Left lung (tissue), 10 donors: Measurements from ENCODE around the gene CCNO. TPM values are rescaled to one million over a fixed set of nuclear protein-coding genes. Genes with fewer than 3 reads are reported as not detected.

Experiments used
- ATAC-seq: fragments of 200-7000 bp; cut with Tn5 transposase; one replicate; pipeline ENCODE4 v1.9.1; 2020; ENCODE audit warnings: moderate library complexity
- DNase-seq, 4 donors: peaks; one replicate each; pipeline ENCODE4 v3.0.0-alpha.2; 2013 to 2020
- H3K27ac ChIP-seq, 2 donors: fragments of 200-600 bp; sonication (generic) in 1 of 2; one replicate each; pipeline versions ENCODE4 v1.5.0 to v1.8.0; 2020 to 2021
- H3K27me3 ChIP-seq, 2 donors: fragments of 200-600 bp; sonication (generic) in 1 of 2; one replicate each; pipeline versions ENCODE4 v1.5.0 to v1.8.0; 2020 to 2021
- H3K36me3 ChIP-seq, 2 donors: fragments of 200-600 bp; sonication (generic) in 1 of 2; one replicate each; pipeline versions ENCODE4 v1.5.0 to v1.8.0; 2020 to 2021
- H3K4me1 ChIP-seq, 2 donors: fragments of 200-600 bp; one replicate each; pipeline ENCODE4 v1.8.0; 2021
- H3K4me3 ChIP-seq, 2 donors: fragments of 200-600 bp; sonication (generic) in 1 of 2; one replicate each; pipeline versions ENCODE4 v1.5.0 to v1.8.0; 2020 to 2021; ENCODE audit warnings: mild to moderate bottlenecking in 1 of 2
- H3K9me3 ChIP-seq, 2 donors: fragments of 200-600 bp; sonication (generic) in 1 of 2; one replicate each; pipeline versions ENCODE4 v1.5.0 to v1.8.0; 2020 to 2021
- CTCF ChIP-seq, 2 donors: fragments of 200-600 bp; sonication (generic) in 1 of 2; IDR thresholded peaks; one replicate each; pipeline versions ENCODE4 v1.5.0 to v1.8.0; 2021; ENCODE audit warnings: antibody characterized with exemption in 2 of 2
- intact Hi-C, 2 donors: fragments of 100-400 bp; cut with DNase I; formaldehyde crosslinking; loops; one replicate each; pipeline versions ENCODE4 v1.11.2 to v1.14.2; 2022
- polyA plus RNA-seq, 6 donors: library from polyadenylated mRNA; unstranded; fragments of 120-200 nt; gene quantifications; one replicate each; pipeline ENCODE4 v1.2.1, GENCODE V29; 2013; ENCODE audit not compliant: insufficient read length in 6 of 6
- total RNA-seq, 2 donors: library from RNA; stranded (reverse); fragmentation: NEBNext Ultra II Directional; extraction: Animal tissue kit (Norgen Biotek cat#: 25700); gene quantifications; one replicate each; pipeline ENCODE4 v1.2.1, GENCODE V29; 2021
- donor health status: DM: no; HTN: yes; CAD: no.
- donor health status: DM: no; HTN: no; CAD: no.

Gene CCNO
- total and polyA plus RNA-seq, 8 donors, result 0.23 to 8.4 (median 4.2) TPM

- Histone ChIP-seq H3K27me3 (peaks cover 78 to 100% of the 10 kb centered on the region in 2 donors), H3K27ac (no peak overlapping the region), H3K4me1 (peaks cover 25 to 41% of the 10 kb centered on the region in 2 donors), H3K36me3 (no peaks in the 10 kb centered on the region), H3K9me3 (no peaks in the 10 kb centered on the region), H3K4me3 (peak overlapping the region; percentile 31 to 46)
- no peak for TF ChIP-seq CTCF (IDR thresholded peaks at IDR 0.05)
- ATAC-seq (peak; percentile 12), DNase-seq (peak in 1 of 4 donors; percentile 21)
- intact Hi-C loops, result no loop called here
Measured at GRCh38 chr5:55232271-55232984, 980 bp downstream of the CCNO start.

- DNase-seq (no peak), ATAC-seq (no peak)
- TF ChIP-seq CTCF (IDR thresholded peaks at IDR 0.05), result no peak
- Histone ChIP-seq H3K4me3 (no peak overlapping the region), H3K27me3 (peaks cover 83 to 100% of the 10 kb centered on the region in 2 donors), H3K27ac (no peak overlapping the region), H3K9me3 (no peaks in the 10 kb centered on the region), H3K36me3 (no peaks in the 10 kb centered on the region), H3K4me1 (peaks cover 25 to 46% of the 10 kb centered on the region in 2 donors)
- intact Hi-C loops, result no loop called here
Measured at GRCh38 chr5:55231919-55232270, 1.5 kb downstream of the CCNO start.

- H3K4me3 ChIP-seq, result no peak overlapping the region
- intact Hi-C loops, result no loop called here
- DNase-seq, result peak in 1 of 4 donors; percentile 31
Measured at GRCh38 chr5:55231029-55231918, 2.1 kb downstream of the CCNO start.

GRCh38 chr5:55230086-55230629, 3.2 kb downstream of the CCNO start:
- Histone ChIP-seq H3K9me3 (no peaks in the 10 kb centered on the region), H3K4me1 (peaks cover 25 to 54% of the 10 kb centered on the region in 2 donors), H3K27ac (no peak overlapping the region), H3K36me3 (no peaks in the 10 kb centered on the region), H3K4me3 (no peak overlapping the region), H3K27me3 (peaks cover 98 to 100% of the 10 kb centered on the region in 2 donors)
- intact Hi-C loops, result no loop called here
- DNase-seq (no peak), ATAC-seq (no peak)
- no peak for TF ChIP-seq CTCF (IDR thresholded peaks at IDR 0.05)

More at GRCh38 chr5:55231029-55231918, 2.1 kb downstream of the CCNO start:
- Histone ChIP-seq H3K4me1 (peaks cover 25 to 52% of the 10 kb centered on the region in 2 donors), H3K9me3 (no peaks in the 10 kb centered on the region), H3K27ac (no peak overlapping the region), H3K36me3 (no peaks in the 10 kb centered on the region), H3K27me3 (peaks cover 89 to 100% of the 10 kb centered on the region in 2 donors)
- TF ChIP-seq CTCF (IDR thresholded peaks at IDR 0.05), result no peak
- ATAC-seq, result no peak
